Left colon (tissue), 2 donors: Measurements from ENCODE around the gene ZDHHC11. TPM values are rescaled to one million over a fixed set of nuclear protein-coding genes. Genes with fewer than 3 reads are reported as not detected.

Experiments used
- ATAC-seq: fragments of 200-7000 bp; cut with Tn5 transposase; one replicate; pipeline ENCODE4 v1.9.1; 2020; ENCODE audit warnings: mild to moderate bottlenecking, moderate library complexity
- DNase-seq, 2 donors: peaks; one replicate each; pipeline ENCODE4 v3.0.0-alpha.2; 2020
- intact Hi-C, 2 donors: fragments of 100-400 bp; cut with DNase I in 1 of 2; cut with micrococcal nuclease in 1 of 2; formaldehyde crosslinking; loops; one replicate each; pipeline versions ENCODE4 v1.11.2 to v1.14.0; 2022; cut with DNase I, micrococcal nuclease
- long read RNA-seq: library from polyadenylated mRNA; unstranded; transcript quantifications from one replicate; pipeline ENCODE4 v2.0.0, GENCODE V29; 2021
- total RNA-seq, 2 donors: library from RNA; stranded (reverse); fragmentation: NEBNext Ultra II Directional; extraction: Animal tissue kit (Norgen Biotek cat#: 25700); gene quantifications; one replicate each; pipeline ENCODE4 v1.2.1, GENCODE V29; 2021
- donor health status: DM: no; HTN: no; CAD: no.
- donor health status: DM: yes; HTN: yes; CAD: no.

ZDHHC11 gene
- total RNA-seq: 10 to 100 TPM in 1 of 2 donors, 1 to 10 TPM in 1; 2.7 to 27.8 TPM
- long read RNA-seq: 0 reads

- peak in 1 of 2 donors; percentile 29 for DNase-seq
- intact Hi-C loops: no loop called here
- peak; percentile 69 for ATAC-seq
Observed at GRCh38 chr5:850511-851006, at the start of gene ZDHHC11. Gene ZDHHC11 (minus strand): TSS chr5:850986. CDS start chr5:850602, 384 bp downstream.

GRCh38 chr5:893711-894110, 42.9 kb upstream of the ZDHHC11 start:
- intact Hi-C loops: no loop called here
- DNase-seq (no peak), ATAC-seq (no peak)

DNA sequence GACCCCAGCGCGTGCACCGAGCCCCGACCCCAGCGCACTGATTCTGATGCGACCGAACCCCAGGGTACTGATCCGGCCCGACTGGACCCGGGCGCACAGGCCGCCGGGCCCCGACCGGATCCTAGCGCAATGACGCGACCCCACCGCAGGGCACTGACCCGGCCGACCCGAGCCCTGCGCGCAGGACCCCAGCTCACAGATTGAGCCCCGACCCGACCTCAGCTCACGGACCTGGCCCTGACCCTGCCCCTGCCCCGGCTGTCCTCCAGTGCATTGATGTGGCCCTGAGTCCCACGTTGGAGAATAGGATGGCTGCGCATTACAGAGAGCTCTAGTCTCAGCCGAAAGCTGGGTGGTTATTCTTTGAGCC, 42.3 kb upstream of the ZDHHC11 start:
- ATAC-seq (no peak), DNase-seq (no peak)
- intact Hi-C loops: no loop called here

DNA sequence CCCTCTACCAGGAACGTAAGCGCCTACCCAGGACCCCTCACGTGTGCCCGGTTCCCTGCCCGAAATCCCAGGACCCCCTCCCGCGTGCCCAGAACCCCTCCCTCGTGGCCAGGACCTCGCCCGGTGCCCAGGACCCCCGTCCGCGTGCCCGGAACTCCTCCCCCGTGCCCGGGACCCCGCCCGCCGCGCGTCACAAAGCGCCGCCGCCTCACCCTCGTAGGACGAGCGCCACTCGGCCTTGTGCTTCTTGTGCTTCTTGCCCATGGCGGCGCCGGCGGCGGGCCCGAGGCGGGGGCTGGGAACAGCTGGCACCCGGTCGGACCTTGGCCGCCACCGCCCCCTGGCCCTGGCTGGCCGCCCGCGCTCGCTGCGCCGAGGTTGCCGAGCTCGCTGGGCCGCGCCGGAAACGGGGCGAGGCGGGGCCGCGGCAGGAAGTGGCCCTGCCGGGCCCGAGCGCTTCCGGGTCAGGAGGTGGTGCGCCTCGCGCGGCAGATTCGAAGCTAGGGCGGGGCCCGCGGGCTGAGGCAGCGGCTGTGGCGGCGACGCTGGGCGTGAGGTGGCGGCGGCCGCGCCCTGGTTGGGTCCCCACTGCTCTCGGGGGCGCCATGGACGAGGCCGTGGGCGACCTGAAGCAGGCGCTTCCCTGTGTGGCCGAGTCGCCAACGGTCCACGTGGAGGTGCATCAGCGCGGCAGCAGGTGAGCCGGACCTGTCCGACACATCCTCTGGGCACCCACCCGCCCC, 41.8 kb upstream of the ZDHHC11 start, which contains the start of the genes BRD9 and TRIP13:
Gene BRD9 (minus strand): TSS at position 408 of the 743 bp plus-strand sequence. CDS start 144 bp downstream, at position 264.
Gene TRIP13 (plus strand): TSS at position 491 of the 743 bp plus-strand sequence. CDS start 115 bp downstream, at position 606.
- intact Hi-C loops: no loop called here
- peak; percentile 85 to 88 for DNase-seq

DNA sequence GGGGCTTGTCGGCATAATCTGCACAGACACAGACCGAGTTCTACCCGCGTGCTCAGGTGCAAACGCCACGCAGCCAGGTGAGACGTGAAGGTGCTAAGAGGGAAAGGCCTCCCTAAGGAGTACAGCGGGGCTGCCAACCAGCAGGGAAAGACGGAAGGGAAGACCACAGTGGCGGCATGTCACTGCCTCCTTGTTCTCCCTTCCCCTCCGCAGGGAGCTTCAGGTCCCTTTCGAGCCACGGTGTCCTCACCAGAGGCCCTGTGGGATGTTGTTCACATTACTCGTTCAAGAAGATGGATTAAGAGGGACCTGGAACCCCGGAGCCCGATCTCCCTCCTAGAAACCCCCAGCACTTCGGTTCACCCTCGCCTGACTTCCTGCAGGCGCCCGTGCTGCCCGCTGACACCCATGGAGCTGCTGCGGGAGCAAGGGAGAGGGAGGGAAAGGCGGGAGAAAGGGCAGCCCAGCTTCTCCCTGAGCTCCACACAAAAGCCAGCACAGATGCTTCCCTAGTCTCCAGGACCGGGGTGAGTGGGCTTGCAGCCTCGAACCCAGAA, 41.1 kb upstream of the ZDHHC11 start:
- intact Hi-C loops: no loop called here
- DNase-seq (peak in 1 of 2 donors; percentile 16), ATAC-seq (peak; percentile 51)

More for the DNA sequence above, 41.8 kb upstream of the ZDHHC11 start, which contains the start of the genes BRD9 and TRIP13:
- ATAC-seq: peak; percentile 90

- ATAC-seq: peak; percentile 58
- DNase-seq: peak; percentile 16 to 53
- intact Hi-C loops: no loop called here
Observed at GRCh38 chr5:891117-891836, 40.5 kb upstream of the ZDHHC11 start.

DNA sequence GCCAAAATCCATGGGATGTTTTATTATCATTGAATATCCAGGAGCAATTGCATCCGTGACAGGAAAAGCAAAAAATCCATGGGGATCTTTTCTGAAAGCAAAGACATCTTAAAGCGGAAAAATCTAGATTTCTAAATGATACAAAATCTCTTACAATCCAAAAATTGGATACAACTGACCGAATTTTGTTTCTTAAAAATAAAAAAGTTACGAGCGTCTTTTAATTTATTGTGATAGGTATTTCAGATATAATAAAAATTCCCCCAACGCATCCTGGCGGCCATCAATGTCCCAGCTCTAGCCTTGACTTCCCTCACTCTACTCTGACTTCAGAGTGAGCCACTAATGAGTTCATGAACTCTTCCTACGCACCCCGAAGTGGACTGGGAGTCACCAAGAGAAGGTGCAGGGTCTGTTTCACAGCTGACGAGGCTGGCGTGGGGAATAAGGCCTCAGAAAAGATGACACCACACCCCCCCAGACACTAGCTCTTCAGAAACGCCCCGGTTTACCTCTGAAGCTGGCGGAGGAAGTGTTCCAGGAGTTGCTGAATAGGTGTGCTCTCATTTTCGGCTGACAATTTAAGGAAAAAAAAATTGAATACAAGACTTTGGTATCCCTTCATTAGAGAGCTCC, 38.4 kb upstream of the ZDHHC11 start:
- intact Hi-C loops: no loop called here
- no peak for ATAC-seq
- no peak for DNase-seq

DNA sequence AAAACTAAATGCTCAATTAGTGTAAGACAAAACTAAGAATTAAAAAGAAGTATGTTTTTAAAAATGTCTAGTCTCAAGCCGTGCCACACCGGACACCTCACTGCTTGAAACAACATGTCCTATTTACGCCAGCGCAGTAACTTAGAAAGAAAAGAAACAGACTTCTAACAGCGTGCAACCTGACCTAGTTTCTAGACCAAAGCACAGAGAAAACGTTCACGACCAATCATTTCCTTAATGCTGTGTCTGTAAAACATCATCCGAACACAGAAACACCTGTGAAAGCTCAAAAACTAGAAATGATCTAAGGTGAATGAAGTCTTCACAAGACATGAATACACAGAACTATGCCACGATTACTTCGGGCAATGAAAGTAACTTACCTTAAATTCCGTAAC, 37.9 kb upstream of the ZDHHC11 start:
- ATAC-seq (no peak), DNase-seq (no peak)
- intact Hi-C loops: no loop called here

DNA sequence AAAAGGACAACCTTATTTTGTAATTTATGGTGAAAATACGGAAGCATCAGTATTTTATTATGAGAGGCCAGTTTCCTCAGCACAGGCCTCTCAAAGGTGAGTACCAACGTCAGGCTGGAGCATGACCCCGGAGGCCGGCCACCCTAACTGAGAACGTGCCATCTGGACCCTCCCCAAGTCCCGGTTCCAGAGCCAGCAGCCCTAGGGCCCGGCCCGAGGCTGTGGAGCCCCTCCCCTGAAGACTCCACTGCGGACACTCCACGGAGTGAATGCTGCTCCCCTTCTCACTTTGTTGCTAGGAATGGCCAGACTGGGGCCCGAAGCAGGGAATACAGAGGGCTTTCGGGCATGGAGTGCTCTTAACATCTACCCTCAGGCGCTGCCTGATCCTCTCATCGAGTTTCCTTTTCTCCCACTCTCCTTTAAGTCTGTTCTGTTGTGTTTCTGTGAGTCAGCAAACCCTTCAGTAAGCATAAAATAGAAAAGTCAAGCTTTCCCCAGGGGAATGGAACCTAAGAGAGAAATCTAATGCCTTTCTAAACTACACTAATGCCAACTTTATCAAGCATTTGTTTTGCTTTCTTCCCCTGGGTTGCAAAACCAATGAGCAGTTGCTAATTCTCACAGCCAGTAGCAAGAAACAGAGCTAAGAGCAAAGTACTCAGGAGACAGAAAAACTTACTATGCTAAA, 37.3 kb upstream of the ZDHHC11 start:
- no peak for DNase-seq
- ATAC-seq: no peak
- intact Hi-C loops: no loop called here

DNA sequence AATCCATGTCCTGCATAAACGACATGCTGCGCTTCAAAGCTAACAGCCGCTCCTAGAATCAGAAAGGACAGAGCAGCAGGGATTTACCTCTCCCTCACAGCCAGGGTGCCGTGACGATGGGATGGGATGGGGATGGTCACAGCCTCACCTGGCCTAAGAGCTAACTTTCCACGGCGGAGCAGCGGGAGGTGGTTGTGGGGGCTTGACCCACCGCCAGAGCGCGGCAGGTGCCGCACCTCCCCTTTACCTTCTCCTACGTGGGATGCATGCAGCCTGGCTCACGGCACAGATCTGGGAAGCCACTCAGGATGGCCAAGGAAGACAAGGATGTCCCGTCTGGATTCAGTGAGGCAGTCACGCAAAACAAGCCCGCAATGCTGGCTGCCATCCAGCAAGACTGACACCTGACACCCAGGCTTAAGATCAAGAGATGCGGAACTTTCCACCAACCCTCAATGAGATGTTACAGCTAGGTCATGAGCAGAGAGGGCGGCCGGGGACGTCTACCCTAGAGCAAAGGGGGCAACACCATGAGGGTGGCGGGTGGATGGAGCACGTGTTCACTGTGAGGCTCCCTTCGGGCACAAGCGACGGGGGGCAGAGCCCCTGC, 36.0 kb upstream of the ZDHHC11 start:
- no peak for DNase-seq
- intact Hi-C loops: no loop called here
- ATAC-seq: no peak

GRCh38 chr5:886036-886435, 35.2 kb upstream of the ZDHHC11 start:
- intact Hi-C loops: no loop called here
- ATAC-seq (no peak), DNase-seq (no peak)

- ATAC-seq (peak; percentile 19), DNase-seq (no peak)
- intact Hi-C loops: no loop called here
Observed at GRCh38 chr5:885529-885928, 34.7 kb upstream of the ZDHHC11 start.

DNA sequence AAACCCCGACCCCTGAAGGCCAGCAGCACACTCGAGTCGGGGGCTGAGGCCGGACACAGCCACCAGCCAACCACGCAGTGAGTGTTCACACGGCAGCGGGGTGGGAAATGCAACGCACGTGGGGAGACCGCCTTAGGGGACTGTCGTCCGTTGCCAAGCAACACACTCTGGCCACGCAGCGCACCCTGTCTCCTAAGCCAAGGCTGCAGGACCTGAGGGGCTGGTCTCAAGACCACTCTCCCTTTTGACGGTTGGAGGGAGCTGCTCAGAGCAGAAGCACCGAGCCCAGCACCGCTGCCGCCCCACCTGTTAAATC, 34.3 kb upstream of the ZDHHC11 start:
- no peak for ATAC-seq
- intact Hi-C loops: no loop called here
- no peak for DNase-seq

DNA sequence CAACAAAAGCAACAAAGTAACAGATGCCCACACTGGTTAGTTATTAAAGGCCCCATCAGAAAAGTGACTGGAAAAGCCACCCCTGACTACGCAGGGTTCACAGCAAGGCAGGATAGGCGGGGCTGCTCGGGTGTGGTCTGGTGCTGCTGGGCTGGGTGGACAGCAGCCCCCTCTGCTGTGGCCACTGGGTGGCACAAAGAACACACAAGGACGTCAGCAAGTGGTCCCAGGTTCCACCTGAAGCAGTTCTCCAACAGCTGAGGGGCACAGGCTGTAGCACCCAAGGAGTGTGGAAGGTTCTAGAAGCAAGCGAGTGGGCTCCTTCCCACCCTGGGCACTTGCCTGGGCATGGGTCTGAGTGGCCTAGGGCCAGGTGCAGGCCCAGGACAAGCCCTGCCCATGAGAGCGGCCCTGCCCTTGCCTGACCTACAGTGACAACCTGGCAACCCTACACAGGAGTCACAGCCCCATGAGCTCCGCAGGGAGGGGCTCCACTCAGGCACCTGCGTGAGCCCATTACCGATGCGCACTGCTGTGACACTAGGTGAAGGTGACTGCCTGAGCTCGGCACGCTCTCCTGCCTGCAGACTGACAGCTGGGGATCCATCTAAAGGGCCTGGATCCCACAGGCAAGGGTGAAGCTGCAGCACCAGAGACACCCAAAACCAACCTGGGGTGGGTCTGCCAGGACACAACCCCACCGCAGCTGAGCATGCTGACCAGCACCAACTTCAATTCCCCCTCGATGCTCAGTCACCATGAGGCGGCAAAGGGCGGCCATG, 33.8 kb upstream of the ZDHHC11 start:
- ATAC-seq (peak; percentile 27), DNase-seq (no peak)
- intact Hi-C loops: no loop called here

DNA sequence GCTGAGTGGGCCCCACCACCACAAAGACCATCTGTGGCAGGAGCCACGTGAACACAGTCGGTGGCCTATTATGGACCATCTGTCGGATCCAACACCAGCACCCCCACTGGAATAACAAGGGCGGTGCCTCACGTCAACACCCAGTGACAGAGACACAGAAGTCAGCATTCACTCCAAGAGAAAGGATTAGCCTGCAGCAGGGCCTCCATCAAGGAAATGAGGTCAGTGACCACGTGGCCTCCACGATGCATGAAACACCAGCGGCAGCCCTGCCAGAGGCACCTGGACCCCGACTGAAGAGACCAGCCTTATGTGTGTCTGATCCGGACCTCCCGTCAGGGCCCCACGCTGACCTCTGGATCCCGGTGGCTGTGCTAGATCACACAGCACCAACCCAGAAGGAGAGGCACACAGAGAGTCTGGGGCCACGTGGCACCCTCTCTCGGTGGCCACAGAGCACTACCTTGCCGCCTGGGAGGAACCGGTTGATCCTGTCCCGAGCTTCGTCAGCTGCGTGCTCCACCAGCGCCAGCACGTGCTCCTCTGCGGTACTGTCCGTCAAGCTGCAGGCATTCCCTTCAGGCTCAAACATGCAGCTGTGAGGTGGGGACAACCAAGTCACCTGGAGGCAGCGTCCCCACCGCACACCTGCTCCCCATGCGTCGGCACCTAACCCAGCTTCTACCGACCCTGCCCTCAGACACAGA, 32.8 kb upstream of the ZDHHC11 start:
- intact Hi-C loops: no loop called here
- ATAC-seq (no peak), DNase-seq (no peak)

DNA sequence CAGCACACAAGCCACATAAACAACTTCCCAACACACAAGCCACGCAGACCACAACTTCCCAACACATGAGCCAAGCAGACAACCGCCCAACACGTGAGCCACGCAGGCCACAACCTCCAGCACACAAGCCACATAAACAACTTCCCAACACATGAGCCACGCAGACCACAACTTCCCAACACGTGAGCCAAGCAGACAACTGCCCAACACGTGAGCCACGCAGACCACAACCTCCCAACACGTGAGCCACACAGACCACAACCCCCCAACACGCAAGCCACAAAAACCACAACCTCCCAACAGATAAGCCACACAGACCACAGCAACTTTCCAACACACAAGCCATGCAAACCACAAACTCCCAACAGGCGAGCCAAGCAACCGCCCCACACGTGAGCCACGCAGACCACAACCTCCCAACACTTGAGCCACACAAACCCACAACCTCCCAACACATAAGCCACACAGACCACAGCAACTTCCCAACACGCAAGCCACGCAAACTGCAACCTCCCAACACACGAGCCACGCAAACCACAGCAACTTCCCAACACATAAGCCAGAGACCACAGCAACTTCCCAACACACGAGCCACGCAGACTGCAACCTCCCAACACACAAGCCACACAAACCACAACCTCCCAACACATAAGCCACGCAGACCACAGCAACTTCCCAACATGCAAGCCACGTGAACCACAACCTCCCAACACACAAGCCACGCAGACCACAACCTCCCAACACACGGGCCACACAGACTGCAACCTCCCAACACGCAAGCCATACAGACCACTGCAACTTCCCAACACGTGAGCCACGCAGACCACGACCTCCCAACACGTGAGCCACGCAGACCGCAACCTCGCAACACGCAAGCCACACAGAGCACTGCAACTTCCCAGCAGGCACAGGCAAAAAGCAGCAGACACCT, 31.7 kb upstream of the ZDHHC11 start:
- intact Hi-C loops: no loop called here
- DNase-seq: no peak

More for the DNA sequence above, 31.7 kb upstream of the ZDHHC11 start:
- ATAC-seq: no peak
